IPS-18a (cell line): ENCODE measurements around the gene ADAMTS12.

Source experiments
- H3K27ac ChIP-seq: one replicate; pipeline ENCODE4 v1.5.1; 2013; ENCODE audit warnings: low read length
- H3K27me3 ChIP-seq: one replicate; pipeline ENCODE4 v1.6.1; 2013; ENCODE audit warnings: mild to moderate bottlenecking, low read length; ENCODE audit not compliant: control insufficient read depth, insufficient read depth
- H3K36me3 ChIP-seq: one replicate; pipeline ENCODE4 v1.6.1; 2013; ENCODE audit warnings: low read depth, low read length; ENCODE audit not compliant: control insufficient read depth
- H3K4me1 ChIP-seq: one replicate; pipeline ENCODE4 v1.6.1; 2013; ENCODE audit warnings: low read depth, low read length; ENCODE audit not compliant: control insufficient read depth
- H3K4me3 ChIP-seq: one replicate; pipeline ENCODE4 v1.5.1; 2013; ENCODE audit warnings: low read length
- H3K9ac ChIP-seq: one replicate; pipeline ENCODE4 v1.6.1; 2013; ENCODE audit warnings: mild to moderate bottlenecking, low read length, moderate library complexity
- H3K9me3 ChIP-seq: one replicate; pipeline ENCODE4 v1.6.1; 2013; ENCODE audit warnings: low read depth, low read length; ENCODE audit not compliant: control insufficient read depth

Gene ADAMTS12

GRCh38 chr5:33901156-33901555 is 9.4 kb upstream of the ADAMTS12 start:
- H3K27me3 ChIP-seq, result no peaks in the 10 kb centered on the region
- H3K4me1 ChIP-seq, result no peaks in the 10 kb centered on the region
- H3K27ac ChIP-seq, result no peak overlapping the region
- no peak overlapping the region for H3K9ac ChIP-seq
- H3K4me3 ChIP-seq, result no peak overlapping the region
- no peaks in the 10 kb centered on the region for H3K36me3 ChIP-seq
- no peaks in the 10 kb centered on the region for H3K9me3 ChIP-seq

- Histone ChIP-seq H3K4me1 (peaks cover 28% of the 10 kb centered on the region), H3K4me3 (no peak overlapping the region), H3K36me3 (no peaks in the 10 kb centered on the region), H3K9me3 (no peaks in the 10 kb centered on the region), H3K27ac (no peak overlapping the region), H3K9ac (no peak overlapping the region), H3K27me3 (peaks cover 8% of the 10 kb centered on the region)
Measured at GRCh38 chr5:33894566-33894965, 2.8 kb upstream of the ADAMTS12 start.

GRCh38 chr5:33892620-33893137 is 889 bp upstream of the ADAMTS12 start:
- no peaks in the 10 kb centered on the region for H3K9me3 ChIP-seq
- H3K27me3 ChIP-seq, result peaks cover 8% of the 10 kb centered on the region
- H3K36me3 ChIP-seq, result no peaks in the 10 kb centered on the region
- peak overlapping the region; percentile 24 for H3K9ac ChIP-seq
- peak overlapping the region; percentile 78 for H3K4me3 ChIP-seq
- no peak overlapping the region for H3K27ac ChIP-seq
- H3K4me1 ChIP-seq, result peaks cover 28% of the 10 kb centered on the region

GRCh38 chr5:33891446-33891787 is 373 bp downstream of the ADAMTS12 start:
- Histone ChIP-seq H3K27me3 (peaks cover 8% of the 10 kb centered on the region), H3K27ac (peak overlapping the region; percentile 10), H3K36me3 (no peaks in the 10 kb centered on the region), H3K4me1 (peaks cover 28% of the 10 kb centered on the region), H3K9ac (peak overlapping the region; percentile 76), H3K4me3 (peak overlapping the region; percentile 78), H3K9me3 (no peaks in the 10 kb centered on the region)

GRCh38 chr5:33890131-33891032 is 1.4 kb downstream of the ADAMTS12 start:
- no peaks in the 10 kb centered on the region for H3K9me3 ChIP-seq
- peaks cover 8% of the 10 kb centered on the region for H3K27me3 ChIP-seq
- peak overlapping the region; percentile 78 for H3K4me3 ChIP-seq

GRCh38 chr5:33888587-33888986 is 3.2 kb downstream of the ADAMTS12 start:
- Histone ChIP-seq H3K27me3 (peaks cover 8% of the 10 kb centered on the region), H3K4me3 (no peak overlapping the region), H3K4me1 (peaks cover 28% of the 10 kb centered on the region), H3K9ac (no peak overlapping the region), H3K9me3 (no peaks in the 10 kb centered on the region), H3K36me3 (no peaks in the 10 kb centered on the region), H3K27ac (no peak overlapping the region)

More at GRCh38 chr5:33890131-33891032, 1.4 kb downstream of the ADAMTS12 start:
- Histone ChIP-seq H3K9ac (peak overlapping the region; percentile 76), H3K27ac (no peak overlapping the region), H3K36me3 (no peaks in the 10 kb centered on the region), H3K4me1 (peaks cover 28% of the 10 kb centered on the region)

GRCh38 chr5:33887268-33887667 is 4.5 kb downstream of the ADAMTS12 start:
- Histone ChIP-seq H3K9me3 (no peaks in the 10 kb centered on the region), H3K4me3 (no peak overlapping the region), H3K27ac (no peak overlapping the region), H3K9ac (no peak overlapping the region), H3K4me1 (peaks cover 20% of the 10 kb centered on the region), H3K36me3 (no peaks in the 10 kb centered on the region), H3K27me3 (no peaks in the 10 kb centered on the region)

GRCh38 chr5:33886283-33886682 is 5.5 kb downstream of the ADAMTS12 start:
- Histone ChIP-seq H3K27me3 (no peaks in the 10 kb centered on the region), H3K4me3 (no peak overlapping the region), H3K9ac (no peak overlapping the region), H3K9me3 (no peaks in the 10 kb centered on the region), H3K36me3 (no peaks in the 10 kb centered on the region), H3K27ac (no peak overlapping the region), H3K4me1 (peaks cover 15% of the 10 kb centered on the region)

- no peaks in the 10 kb centered on the region for H3K9me3 ChIP-seq
Measured at GRCh38 chr5:33885679-33886078, 6.1 kb downstream of the ADAMTS12 start.

GRCh38 chr5:33883482-33883881 is 8.3 kb downstream of the ADAMTS12 start:
- H3K9ac ChIP-seq, result no peak overlapping the region
- H3K4me1 ChIP-seq, result no peaks in the 10 kb centered on the region
- no peaks in the 10 kb centered on the region for H3K27me3 ChIP-seq

More at GRCh38 chr5:33885679-33886078, 6.1 kb downstream of the ADAMTS12 start:
- Histone ChIP-seq H3K4me1 (peaks cover 10% of the 10 kb centered on the region), H3K27ac (no peak overlapping the region), H3K9ac (no peak overlapping the region), H3K27me3 (no peaks in the 10 kb centered on the region), H3K36me3 (no peaks in the 10 kb centered on the region), H3K4me3 (no peak overlapping the region)

GRCh38 chr5:33880319-33880718 is 11.5 kb downstream of the ADAMTS12 start:
- Histone ChIP-seq H3K27me3 (no peaks in the 10 kb centered on the region), H3K9ac (no peak overlapping the region), H3K27ac (no peak overlapping the region), H3K9me3 (peaks cover 10% of the 10 kb centered on the region), H3K4me3 (no peak overlapping the region), H3K36me3 (peaks cover 4% of the 10 kb centered on the region), H3K4me1 (no peaks in the 10 kb centered on the region)

More at GRCh38 chr5:33883482-33883881, 8.3 kb downstream of the ADAMTS12 start:
- Histone ChIP-seq H3K9me3 (no peaks in the 10 kb centered on the region), H3K4me3 (no peak overlapping the region), H3K36me3 (peaks cover 4% of the 10 kb centered on the region), H3K27ac (no peak overlapping the region)

- no peak overlapping the region for H3K4me3 ChIP-seq
- H3K9me3 ChIP-seq, result peaks cover 10% of the 10 kb centered on the region
- H3K4me1 ChIP-seq, result no peaks in the 10 kb centered on the region
- no peak overlapping the region for H3K27ac ChIP-seq
- no peaks in the 10 kb centered on the region for H3K27me3 ChIP-seq
- peaks cover 4% of the 10 kb centered on the region for H3K36me3 ChIP-seq
- H3K9ac ChIP-seq, result no peak overlapping the region
Measured at GRCh38 chr5:33877449-33877848, 14.3 kb downstream of the ADAMTS12 start.
